ENCODE data around the gene THOC2.

GRCh38 chrX:123550829-123551228 is 182.0 kb downstream of the THOC2 start:
- TF ChIP-seq POLR2A (IDR thresholded peaks at IDR 0.05; ENCODE audit: low read length) (no peak), GATA1 (IDR thresholded peaks at IDR 0.05; ENCODE audit: low read depth, low read length) (no peak)

All from erythroblast (primary cell).